GM12865 (cell line): ENCODE results near the gene DGCR2.
"Not testable (repeated sequence)": the region's sequence is repeated elsewhere in the genome, so short reads cannot be mapped to it uniquely, and the experiment has no call there.

ENCODE experiments used
- DNase-seq: peaks from one replicate; pipeline ENCODE4 v3.0.0; 2010; ENCODE audit warnings: low read depth
- H3K4me3 ChIP-seq: 2 replicates; pipeline ENCODE4 v1.5.1; 2011; ENCODE audit warnings: mild to moderate bottlenecking, low read depth, low read length, control low read depth
- CTCF ChIP-seq: IDR thresholded peaks from 2 replicates; pipeline ENCODE4 v1.5.1; 2011; ENCODE audit warnings: low read length, control low read depth, low read depth, inconsistent platforms; ENCODE audit not compliant: insufficient read depth; ENCODE audit errors: missing control alignments

DGCR2 gene

GRCh38 chr22:19014886-19015285 is 107.3 kb downstream of the DGCR2 start:
- DNase-seq = no peak
- no peak for TF ChIP-seq CTCF
- no peak overlapping the region for H3K4me3 ChIP-seq

GRCh38 chr22:19013881-19014598 is 108.2 kb downstream of the DGCR2 start:
- not testable (repeated sequence) for DNase-seq, H3K4me3 ChIP-seq

GRCh38 chr22:19013411-19013810 is 108.8 kb downstream of the DGCR2 start:
- DNase-seq, H3K4me3 ChIP-seq: not testable (repeated sequence)

- DNase-seq = no peak
- H3K4me3 ChIP-seq = no peak overlapping the region
- TF ChIP-seq CTCF = no peak
Measured at GRCh38 chr22:19012308-19012986, 109.8 kb downstream of the DGCR2 start.

- not testable (repeated sequence) for DNase-seq, H3K4me3 ChIP-seq
Measured at GRCh38 chr22:19011611-19012010, 110.6 kb downstream of the DGCR2 start.

GRCh38 chr22:19011075-19011474 is 111.1 kb downstream of the DGCR2 start:
- DNase-seq = no peak
- TF ChIP-seq CTCF = no peak
- H3K4me3 ChIP-seq = no peak overlapping the region

GRCh38 chr22:19005905-19006304 is 116.3 kb downstream of the DGCR2 start:
- no peak overlapping the region for H3K4me3 ChIP-seq
- DNase-seq = no peak
- TF ChIP-seq CTCF = no peak

GRCh38 chr22:19004471-19004870 is 117.7 kb downstream of the DGCR2 start:
- DNase-seq = no peak
- no peak for TF ChIP-seq CTCF
- H3K4me3 ChIP-seq = no peak overlapping the region
